GM10248 (cell line): Measurements from ENCODE around the gene PLK1.

Experiments
- CTCF ChIA-PET: fragments of 300-600 bp; sonication (Branson Sonifier 250); formaldehyde crosslinking; extraction: SDS; loops from one replicate; lab custom pipeline; 2021; ENCODE audit warnings: antibody characterized with exemption; lab: Yijun Ruan, JAX
- POLR2A ChIA-PET: fragments of 350-650 bp; sonication (Branson Sonifier 250); formaldehyde crosslinking; extraction: SDS; loops from one replicate; lab custom pipeline; 2020; ENCODE audit warnings: antibody characterized with exemption; lab: Yijun Ruan, JAX
- DNase-seq: peaks from one replicate; pipeline ENCODE4 v3.0.0; 2012; ENCODE audit errors: extremely low spot score
- TF ChIP-seq, protein P1 (sequence below): IDR thresholded peaks from 2 replicates; pipeline ENCODE4 v1.5.1; 2012; ENCODE audit warnings: mild to moderate bottlenecking, low read depth; ENCODE audit errors: extremely low read depth, missing control alignments, control extremely low read depth

PLK1 gene

GRCh38 chr16:23666571-23667354, 11.9 kb upstream of the PLK1 start:
- CTCF ChIA-PET, result interaction anchor here (1.1 to 1.4 kb wide), 2 partner anchors 10 to 343 kb away, joined by 3 to 4 read pairs; no protein-coding TSS in a partner anchor
- POLR2A ChIA-PET, result no interaction called here

DNA sequence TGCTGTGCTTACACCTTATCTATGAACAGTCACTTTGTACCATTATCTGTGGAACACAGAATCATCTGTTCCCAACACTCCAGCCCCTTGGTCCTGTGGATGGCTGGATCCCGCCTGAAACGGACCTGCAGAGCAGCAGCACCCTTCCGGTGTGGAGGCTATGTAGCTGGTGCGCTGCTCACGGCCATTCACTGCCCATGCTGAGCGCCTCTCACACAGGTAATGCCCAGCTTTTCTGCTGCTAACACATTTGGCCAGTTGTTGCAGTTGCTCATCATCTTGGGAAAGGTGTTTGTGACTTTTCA, 11.4 kb upstream of the PLK1 start:
- DNase-seq, result no peak
- ChIA-PET POLR2A (no interaction called here), CTCF (interaction anchor here (1.1 to 1.5 kb wide), 3 partner anchors 10 to 343 kb away, joined by 3 to 4 read pairs (median 4); no protein-coding TSS in a partner anchor)
- TF ChIP-seq, protein P1, sequence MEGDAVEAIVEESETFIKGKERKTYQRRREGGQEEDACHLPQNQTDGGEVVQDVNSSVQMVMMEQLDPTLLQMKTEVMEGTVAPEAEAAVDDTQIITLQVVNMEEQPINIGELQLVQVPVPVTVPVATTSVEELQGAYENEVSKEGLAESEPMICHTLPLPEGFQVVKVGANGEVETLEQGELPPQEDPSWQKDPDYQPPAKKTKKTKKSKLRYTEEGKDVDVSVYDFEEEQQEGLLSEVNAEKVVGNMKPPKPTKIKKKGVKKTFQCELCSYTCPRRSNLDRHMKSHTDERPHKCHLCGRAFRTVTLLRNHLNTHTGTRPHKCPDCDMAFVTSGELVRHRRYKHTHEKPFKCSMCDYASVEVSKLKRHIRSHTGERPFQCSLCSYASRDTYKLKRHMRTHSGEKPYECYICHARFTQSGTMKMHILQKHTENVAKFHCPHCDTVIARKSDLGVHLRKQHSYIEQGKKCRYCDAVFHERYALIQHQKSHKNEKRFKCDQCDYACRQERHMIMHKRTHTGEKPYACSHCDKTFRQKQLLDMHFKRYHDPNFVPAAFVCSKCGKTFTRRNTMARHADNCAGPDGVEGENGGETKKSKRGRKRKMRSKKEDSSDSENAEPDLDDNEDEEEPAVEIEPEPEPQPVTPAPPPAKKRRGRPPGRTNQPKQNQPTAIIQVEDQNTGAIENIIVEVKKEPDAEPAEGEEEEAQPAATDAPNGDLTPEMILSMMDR, result no peak

More at GRCh38 chr16:23666571-23667354, 11.9 kb upstream of the PLK1 start:
- TF ChIP-seq, protein P1, result no peak
- no peak for DNase-seq

- no peak for DNase-seq
- CTCF ChIA-PET, result interaction anchor here (0.9 to 2.4 kb wide), 5 partner anchors 8 to 17 kb away, joined by 3 to 10 read pairs (median 4); partner anchors contain the start of gene PLK1
- POLR2A ChIA-PET, result no interaction called here
- TF ChIP-seq, protein P1, result no peak
Observed at GRCh38 chr16:23668225-23668624, 10.5 kb upstream of the PLK1 start.

- no peak for DNase-seq
- POLR2A ChIA-PET, result interaction anchor here (0.6 kb wide), 1 partner anchor 265 kb away, joined by 7 read pairs; no protein-coding TSS in a partner anchor
- CTCF ChIA-PET, result interaction anchor here (0.8 to 2.4 kb wide), 5 partner anchors 9 to 21 kb away, joined by 3 to 10 read pairs (median 4); partner anchors contain the start of gene PLK1
- TF ChIP-seq, protein P1, result no peak
Observed at GRCh38 chr16:23668873-23669272, 9.8 kb upstream of the PLK1 start.

GRCh38 chr16:23670137-23670776, 8.4 kb upstream of the PLK1 start:
- DNase-seq, result peak; percentile 78
- TF ChIP-seq, protein P1, result no peak
- CTCF ChIA-PET, result interaction anchor here (1.0 to 1.6 kb wide), 4 partner anchors 20 to 835 kb away, joined by 3 to 4 read pairs (median 3); no protein-coding TSS in a partner anchor
- POLR2A ChIA-PET, result interaction anchor here (1.0 kb wide), 1 partner anchor 8 kb away, joined by 3 read pairs; the partner anchor contains the start of gene PLK1

GRCh38 chr16:23673971-23674614, 4.6 kb upstream of the PLK1 start:
- TF ChIP-seq, protein P1, result no peak
- ChIA-PET POLR2A (no interaction called here), CTCF (interaction anchor here (0.6 to 1.0 kb wide), 3 partner anchors 11 to 19 kb away, joined by 3 read pairs; no protein-coding TSS in a partner anchor)
- DNase-seq, result no peak
